T-helper 1 cell (primary cell): ENCODE data around the gene PPP1CC.
"Not testable (repeated sequence)": the region's sequence is repeated elsewhere in the genome, so short reads cannot be mapped to it uniquely, and the experiment has no call there.

ENCODE experiments used
- DNase-seq, 5 donors: peaks; one replicate each; pipeline ENCODE4 v3.0.0-alpha.2; 2012 to 2020
- total RNA-seq, 4 donors: gene quantifications; one replicate each; lab custom pipeline; 2026; lab: John Stamatoyannopoulos, UW

The PPP1CC gene
- 139 to 242 (median 196) reads per million in 4 donors for total RNA-seq

DNA sequence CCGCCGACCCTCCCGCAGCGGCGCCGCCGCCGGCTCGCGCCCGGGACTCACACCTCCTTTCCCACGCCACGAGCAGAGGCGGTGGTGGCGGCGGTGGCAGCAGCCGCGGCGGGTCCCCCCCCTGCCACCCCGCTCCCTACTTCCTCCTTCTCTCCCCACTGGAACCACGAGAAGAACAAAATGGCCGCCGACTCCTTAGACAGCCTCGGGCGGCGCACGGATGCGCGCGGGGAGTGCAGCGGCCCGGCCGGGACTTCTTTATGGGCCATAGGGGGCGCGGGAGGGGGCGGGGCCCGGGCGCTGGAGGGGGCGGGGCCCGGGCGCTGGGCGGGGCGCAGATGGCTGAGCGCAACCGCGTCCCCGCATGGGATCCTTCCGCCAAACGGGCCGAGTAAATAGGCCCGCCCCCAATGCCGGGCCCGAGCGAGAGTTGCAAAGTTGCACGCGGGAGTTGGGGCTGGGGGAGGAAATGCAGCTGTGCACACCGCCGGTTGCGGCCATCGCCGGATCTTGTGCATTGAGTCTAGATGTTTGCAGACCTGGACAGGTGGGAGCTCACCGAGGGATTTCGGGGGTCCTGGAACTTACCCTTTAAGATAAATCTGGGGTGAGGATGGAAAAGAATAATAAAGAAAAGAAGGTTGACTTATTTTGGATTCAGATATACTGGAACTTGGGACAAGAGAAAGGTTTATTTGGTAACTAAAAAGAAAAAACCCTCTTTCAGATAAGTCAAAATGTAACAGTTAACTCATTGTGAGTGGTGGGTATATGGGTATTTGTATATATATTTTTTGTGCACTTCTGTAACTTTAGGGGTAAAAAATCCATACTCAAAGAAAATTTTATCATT is at the start of gene PPP1CC:
TSS of gene PPP1CC (minus strand) at position 174 of the 853 bp plus-strand sequence. CDS start 184 bp downstream, outside the sequence.
- DNase-seq = peak; percentile 88 to 93 (median 90)

DNA sequence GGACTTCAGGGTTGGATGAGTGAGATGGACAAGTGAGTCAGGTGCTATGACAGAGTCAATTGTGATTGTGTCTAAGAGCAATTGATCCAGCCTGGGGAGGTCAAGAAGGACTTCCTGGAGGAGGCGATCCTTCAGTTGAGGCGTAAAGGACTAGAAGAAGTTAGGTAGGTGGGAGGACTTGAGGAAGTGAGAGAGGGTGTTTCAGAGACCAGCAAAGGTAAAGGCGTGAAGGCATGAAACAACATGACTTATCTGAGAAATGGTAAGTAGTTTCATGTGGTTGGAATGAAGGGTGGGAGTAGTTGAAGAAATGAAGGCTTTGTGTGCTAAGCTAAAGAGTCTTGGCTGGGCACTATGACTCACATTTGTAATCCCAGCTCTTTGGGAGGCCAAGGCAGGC is 48.9 kb upstream of the PPP1CC start:
- no peak for DNase-seq

DNA sequence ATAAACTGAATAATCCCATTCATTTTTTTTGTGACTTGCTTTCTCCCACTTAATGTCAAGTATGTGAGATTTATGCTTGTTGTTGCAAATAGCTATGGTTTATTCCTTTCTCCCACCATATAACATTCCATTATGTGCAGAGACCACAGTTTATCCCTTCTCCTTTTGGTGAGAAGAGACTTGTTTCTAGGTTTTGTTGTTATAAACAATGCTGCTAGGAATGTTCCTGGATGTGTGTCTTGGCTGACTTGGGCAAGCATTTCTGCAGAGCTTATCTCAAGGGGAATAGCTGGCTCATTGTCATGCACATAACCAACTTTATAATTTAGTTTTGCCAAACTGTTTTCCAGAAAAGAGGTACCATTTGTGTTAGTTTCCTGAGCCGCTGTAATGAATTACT is 47.6 kb upstream of the PPP1CC start:
- no peak for DNase-seq

DNA sequence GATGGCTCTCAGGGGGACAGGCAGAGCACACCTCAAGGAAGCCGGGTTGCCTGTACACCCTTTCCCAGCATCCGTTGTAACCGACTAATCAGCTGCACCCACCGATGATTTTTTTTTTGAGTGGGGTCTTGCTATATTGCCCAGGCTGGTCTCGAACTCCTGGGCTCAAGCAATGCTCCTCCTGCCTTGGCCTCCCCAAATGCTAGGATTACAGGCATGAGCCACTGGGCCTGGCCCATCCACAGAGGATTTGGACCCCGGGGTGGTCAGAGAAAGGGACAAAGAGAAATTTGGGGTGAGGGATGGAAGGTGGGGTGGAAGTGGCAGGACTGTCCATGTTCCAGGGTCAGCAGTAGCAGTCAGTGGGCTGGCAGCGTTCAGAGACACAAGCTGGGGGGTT is 43.3 kb upstream of the PPP1CC start:
- DNase-seq = no peak

DNA sequence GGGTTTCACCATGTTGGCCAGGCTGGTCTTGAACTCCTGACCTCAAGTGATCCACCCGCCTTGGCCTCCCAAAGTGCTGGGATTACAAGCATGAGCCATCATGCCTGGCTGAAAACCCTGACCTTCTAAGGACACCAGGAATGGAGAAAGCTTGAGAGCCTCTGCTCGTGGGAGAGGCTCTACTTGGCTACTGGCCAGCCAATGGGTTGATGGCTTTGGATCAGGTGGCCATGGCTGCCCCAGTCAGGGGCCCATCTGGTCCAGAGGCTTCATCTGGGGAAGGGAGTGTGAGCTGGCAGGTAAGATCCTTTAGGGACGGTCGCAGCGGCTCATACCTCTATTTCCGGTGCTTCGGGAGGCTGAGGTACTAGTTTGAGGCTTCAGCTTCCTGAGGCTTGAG is 42.5 kb upstream of the PPP1CC start:
- no peak for DNase-seq

DNA sequence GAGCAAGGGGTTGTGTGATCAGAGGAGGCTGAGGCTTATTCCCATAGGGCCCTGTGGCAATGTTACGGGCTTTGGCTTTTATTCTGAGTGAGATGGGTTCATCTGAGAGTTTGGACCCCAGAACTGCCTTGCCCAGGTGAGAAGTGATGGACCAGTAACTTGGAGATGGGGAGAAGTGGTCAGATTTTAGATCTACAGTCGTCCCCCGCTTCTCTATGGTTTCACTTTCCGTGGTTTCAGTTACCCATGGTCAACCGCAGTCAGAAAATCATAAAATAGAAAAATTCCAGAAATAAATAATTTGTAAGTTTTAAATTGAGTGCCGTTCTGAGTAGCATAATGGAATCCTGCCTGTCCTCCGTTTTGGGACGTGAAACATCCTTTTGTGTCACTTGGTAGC is 40.2 kb upstream of the PPP1CC start:
- DNase-seq = no peak

DNA sequence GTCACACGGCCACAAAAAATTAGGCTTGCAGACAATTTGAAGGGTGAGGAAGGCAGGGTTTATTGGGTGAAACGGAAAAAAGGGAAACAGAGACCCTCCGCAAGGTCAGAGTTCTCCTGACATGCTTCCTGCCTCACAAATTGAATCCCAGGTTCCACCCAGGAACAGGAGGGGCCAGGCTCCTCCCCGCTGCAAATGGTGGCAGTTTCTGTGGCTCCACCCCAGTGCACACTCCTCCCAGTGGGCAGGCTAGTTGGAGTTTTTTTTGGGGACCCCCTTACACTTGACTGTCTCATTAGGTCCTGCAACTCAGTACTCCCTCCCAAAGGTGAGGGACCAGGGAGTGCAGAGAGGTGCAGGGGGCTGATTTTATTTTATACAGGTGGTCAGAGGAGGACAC is 39.4 kb upstream of the PPP1CC start:
- no peak for DNase-seq

DNA sequence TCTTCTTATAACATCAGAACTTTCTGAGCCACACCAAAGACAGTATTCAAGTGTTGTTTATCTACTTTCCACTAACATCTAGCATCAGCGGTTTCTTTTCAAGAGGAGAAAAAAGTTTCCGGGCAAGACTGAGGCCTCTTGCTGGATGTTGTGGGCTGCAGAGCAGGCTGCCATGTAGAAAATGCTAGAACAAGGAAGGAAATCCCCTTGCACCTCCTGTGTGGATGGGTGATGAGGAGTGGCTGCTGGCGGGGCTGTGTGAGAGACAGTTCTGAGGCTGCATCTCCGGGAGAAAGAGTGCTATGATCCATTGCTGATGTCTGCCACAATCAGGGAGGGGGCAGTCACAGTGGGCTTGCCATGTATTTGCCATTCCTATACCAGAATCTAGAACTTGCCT is 37.8 kb upstream of the PPP1CC start:
- DNase-seq = peak; percentile 8 to 71 (median 19)

DNA sequence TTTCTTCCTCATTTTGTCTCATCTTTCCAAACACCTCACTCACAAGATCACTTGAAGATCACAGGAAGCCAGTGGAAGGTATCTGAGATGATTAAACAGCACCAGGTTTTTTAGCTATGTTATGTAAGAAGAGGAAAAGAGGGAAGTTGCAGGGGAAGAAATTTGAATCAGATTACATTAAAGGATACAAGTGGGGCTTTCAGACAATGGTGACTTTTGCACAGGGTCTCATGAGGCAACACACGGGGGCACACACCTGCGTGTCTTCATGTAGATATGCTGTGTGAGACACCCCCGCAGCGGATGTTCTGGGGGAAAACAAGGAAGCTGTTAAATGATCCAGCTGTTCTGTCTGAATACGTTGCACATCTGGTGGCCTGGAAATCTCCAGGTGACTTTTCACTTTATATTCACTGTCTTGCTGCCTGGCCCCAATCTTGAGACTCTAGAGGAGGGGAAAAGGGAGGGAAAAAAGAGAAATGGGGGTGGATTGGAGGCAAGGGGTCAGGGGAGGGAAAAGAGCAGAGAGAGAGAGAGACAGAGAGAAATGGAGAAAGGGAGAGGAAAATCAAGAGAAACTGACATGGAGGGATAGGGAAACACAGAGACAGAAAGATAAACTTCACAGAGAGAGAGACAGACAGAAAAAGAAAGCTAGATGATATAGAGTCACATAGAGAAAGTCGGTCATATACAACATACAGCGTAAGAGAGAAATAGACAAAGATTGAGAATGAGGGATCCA is 36.3 kb upstream of the PPP1CC start:
- DNase-seq = no peak

DNA sequence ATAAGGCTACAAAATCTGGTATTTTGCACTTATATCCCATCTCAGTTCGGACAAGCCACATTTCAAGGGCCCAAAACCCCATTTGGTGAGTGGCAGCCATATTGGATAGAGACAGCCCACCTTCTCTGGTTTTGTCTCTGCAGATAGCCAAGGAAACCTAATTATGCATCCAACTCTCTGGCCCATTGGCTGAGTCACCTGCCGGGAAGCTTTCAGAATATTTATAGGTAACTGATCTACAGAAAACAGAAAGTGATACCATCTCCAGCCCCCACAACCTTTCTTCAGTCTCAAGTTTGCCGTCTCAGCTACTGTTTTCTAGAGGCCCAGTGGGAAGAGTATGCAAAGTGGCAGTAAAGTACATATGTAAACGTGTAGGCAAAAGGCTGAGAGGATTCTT is 33.7 kb upstream of the PPP1CC start:
- peak in 1 of 5 donors; percentile 73 for DNase-seq

DNA sequence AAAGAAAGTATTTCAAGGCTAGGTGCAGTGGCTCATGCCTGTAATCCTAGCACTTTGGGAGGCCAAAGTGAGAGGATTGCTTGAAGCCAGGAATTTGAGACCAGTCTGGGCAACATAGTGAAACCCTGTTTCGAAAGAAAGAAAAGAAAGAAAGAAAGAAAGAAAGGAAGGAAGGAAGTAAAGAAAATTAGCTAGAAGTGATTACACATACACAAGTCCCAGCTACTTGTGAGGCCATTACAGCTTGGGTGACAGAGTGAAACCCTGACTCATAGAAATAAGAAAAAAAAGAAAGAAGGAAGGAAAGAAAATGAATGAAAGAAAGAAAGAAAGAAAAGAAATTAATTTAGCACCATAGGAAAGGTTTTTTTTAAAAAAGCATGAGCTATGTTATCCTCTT is 33.3 kb upstream of the PPP1CC start:
- DNase-seq = peak in 1 of 5 donors; percentile 50

DNA sequence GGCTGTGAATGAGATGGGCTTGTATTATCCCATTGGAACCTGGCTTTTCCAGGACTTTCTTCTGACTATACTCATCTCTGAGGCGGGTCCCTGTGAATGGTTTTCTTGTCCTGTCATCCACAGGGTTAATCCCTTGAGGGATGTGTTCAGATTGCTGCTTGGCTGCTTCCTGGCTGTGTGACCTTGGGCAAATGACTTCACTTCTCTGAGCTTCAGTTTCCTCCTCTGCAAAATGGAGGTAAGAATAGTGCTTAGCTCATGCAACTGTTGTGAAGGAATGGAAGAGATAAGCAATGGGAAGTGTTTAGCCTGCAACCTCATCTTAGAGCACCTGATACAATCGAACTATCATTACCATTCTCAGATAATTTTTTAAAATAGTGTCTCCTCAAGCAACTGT is 32.1 kb upstream of the PPP1CC start:
- DNase-seq = no peak

DNA sequence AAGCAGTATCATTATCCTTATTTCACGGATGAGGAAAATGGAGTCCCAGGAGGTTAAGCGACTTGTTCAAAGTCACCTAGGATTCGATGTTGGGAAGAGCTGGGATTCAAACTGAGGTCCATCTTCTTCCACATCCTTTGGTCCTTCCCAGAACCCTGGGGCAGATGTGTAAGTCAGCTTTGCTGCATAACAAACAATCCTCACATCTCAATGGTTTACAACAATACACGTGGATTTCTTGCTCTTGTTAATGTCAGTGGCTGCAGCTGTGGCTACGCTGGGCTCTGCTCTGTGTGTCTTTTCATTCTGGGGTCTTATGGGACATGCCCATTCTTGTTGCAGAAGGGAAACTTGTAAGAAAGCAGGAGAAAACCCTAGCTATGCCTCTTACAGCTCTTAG is 26.3 kb upstream of the PPP1CC start:
- no peak for DNase-seq

DNA sequence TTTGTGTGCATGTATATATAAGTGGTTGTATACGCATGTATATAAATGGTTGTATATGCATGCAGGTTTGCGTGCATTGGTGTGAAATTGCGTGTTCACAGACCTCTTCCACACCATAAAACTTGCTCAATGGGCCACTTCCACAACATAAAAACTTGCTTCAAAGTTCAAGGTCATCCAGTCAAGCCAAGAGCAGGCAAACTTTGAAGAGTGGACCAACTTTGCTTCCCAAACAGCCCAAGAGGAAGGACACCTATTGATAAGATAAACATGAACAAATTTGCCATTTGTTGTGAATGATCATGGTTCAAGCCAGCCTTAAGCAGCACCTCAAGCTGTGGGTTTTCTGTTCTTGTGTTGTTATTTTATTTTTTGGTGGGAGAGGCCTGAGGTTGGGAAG is 25.2 kb upstream of the PPP1CC start:
- no peak for DNase-seq

DNA sequence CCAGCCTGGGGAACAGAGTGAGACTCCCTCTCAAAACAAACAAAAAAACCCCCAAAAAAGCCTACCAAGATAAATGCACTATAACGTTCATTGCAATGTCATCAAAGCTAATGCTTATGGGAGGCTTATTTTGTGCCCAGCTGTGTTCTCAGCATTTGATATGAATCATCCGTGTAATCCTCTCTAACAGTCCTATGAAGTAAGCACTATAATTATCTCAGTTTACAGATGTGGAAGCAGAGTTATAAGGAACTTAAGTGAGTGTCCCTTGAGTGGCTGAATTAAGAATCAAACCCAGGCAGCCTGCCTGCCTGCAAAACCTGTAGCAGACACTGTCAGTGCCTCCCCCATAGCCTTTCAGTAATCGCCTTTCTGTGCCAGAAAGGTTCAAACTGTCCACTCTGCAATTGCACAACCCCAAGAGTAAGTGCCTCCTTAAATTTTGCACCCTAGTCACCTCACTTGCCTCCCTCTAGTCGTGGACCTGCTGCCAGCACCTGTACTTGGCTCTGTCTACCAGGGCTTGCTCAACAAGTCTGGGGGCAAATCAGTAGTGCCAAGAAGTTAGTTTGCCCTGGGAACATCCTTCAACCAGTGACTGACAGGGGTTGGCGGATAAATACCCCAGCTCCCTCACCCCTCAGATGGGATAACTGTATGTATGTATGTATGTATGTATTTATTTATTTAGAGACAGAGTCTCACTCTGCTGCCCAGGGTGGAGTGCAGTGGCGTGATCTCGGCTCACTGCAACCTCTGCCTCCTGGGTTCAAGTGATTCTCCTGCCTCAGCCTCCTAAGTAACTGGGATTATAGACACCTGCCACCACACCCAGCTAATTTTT is 23.8 kb upstream of the PPP1CC start:
- no peak for DNase-seq

DNA sequence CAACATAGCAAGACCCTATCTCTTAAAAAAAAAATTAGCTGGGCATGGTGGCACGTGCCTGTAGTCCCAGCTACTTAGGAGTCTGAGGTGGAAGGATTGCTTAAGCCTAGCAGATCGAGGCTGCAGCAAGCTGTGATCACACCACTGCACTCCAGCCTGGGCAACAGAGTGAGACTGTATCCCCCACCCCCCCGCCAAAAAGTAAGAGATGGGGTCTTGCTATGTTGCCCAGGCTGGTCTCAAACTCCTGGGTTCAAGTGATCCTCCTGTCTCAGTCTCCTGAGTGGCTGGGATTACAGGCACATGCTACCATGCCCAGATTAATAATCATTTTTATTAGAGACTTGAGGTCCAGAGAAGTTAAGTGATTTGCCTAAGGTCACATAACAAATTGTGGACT is 22.9 kb upstream of the PPP1CC start:
- DNase-seq = not testable (repeated sequence)

DNA sequence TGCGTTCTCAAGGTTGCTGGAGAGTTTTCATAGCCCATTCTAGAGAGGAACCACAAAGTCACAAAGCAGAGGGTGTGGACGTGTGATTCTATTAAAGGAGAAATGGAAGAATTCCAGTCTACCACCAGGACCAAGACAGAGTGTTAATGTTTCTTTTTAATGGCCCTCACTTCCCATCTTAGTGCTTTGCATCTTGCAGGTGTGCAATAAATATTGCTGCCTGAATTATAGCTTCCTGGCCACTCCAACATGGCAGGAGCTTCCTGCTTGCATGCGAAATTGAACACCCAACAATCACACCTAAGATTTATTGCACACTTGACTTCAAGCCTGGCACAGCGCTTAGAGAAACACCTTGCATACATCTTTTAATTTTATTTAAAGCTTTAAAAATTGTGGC is 22.4 kb upstream of the PPP1CC start:
- DNase-seq = no peak

DNA sequence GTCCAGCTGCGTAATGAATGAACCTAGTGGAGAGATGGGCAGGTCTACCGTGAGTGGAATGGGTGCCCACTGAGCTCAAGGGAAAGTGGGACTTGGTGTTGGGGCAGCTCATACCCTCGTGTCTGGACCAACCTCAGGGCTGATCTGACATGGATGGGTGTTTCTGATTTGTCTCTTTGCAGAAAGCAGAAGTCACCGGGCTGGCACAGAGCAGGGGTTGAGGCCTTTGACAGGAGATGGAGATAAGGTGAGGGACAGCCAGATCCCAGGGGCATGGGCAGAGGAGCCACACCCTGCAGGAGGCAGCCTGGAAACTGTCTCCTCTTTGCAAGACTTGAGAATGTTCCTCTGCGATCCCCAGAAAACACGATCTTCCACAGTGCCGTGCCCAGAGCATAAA is 20.9 kb upstream of the PPP1CC start:
- DNase-seq = no peak

DNA sequence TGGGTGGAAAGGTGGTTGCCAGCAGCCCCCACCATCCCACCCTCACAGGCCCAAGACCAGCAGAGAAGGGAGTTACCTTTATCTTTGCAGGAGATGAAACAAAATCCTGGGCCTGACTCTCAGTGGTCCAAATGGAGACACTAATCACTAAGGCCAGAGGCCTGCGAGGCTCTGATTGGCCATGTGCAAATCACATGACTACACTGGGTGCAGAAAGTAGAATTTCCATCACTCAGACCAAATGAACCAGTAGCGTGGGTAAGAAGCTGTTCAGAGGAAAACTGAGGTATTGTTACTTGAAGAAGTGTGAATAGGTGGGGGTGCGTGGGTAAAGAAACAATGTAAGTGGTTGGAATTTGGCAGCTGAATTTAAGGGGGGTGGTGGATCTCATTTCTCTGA is 20.2 kb upstream of the PPP1CC start:
- no peak for DNase-seq

DNA sequence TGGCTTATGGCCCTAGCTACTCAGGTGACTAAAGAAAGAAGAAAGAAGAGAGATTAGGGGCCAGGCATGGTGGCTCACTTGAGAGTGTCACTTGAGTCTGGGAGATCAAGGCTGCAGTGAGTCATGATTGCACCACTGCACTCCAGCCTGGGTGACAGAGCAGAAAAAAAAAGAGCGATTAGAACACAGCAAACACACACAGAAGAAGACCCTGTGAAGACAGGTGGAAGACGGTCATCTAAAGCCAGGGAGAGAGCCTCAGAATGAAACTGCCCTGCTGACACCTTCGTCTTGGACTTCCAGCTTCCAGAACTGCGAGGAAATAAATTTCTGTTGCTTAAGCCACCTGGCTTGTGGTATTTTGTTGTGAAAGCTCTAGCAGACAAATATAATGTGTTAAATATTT is 17.5 kb upstream of the PPP1CC start:
- DNase-seq = no peak

DNA sequence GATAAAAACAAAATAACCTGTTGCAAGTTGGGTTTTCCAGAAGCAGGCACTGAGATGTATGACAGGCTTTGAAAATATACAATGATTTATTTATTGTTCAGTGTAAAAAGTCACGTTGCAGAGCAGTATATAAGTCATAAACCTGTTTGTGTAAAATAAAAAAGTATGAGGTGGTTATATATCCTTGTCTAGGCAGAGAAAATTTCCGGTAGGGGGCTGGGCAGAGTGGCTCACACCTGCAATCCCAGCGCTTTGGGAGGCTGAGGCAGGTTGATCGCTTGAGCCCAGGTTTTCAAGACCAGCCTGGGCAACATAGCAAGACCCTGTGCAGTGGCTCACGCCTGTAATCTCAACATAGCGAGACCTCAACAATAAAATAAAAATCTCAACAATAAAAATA is 16.2 kb upstream of the PPP1CC start:
- no peak for DNase-seq

DNA sequence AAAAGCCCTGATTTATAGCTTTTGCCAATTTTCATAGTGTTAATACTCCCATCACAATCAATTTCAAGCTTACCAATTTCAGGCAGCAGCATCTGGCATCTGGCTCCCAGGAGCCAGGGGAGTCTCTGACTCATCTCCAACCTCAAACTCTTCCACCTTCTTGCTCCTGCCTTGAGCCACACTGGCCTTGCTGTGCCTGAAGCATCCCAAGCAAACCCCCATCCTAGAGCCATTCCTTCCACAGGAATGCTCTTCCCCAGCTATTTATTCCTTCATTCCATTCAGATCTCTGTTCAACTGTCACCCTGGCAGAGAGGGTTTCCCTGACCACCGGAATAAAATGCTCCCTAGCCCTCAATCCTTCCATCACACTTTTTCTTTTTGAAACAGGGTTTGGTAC is 13.9 kb upstream of the PPP1CC start:
- no peak for DNase-seq

DNA sequence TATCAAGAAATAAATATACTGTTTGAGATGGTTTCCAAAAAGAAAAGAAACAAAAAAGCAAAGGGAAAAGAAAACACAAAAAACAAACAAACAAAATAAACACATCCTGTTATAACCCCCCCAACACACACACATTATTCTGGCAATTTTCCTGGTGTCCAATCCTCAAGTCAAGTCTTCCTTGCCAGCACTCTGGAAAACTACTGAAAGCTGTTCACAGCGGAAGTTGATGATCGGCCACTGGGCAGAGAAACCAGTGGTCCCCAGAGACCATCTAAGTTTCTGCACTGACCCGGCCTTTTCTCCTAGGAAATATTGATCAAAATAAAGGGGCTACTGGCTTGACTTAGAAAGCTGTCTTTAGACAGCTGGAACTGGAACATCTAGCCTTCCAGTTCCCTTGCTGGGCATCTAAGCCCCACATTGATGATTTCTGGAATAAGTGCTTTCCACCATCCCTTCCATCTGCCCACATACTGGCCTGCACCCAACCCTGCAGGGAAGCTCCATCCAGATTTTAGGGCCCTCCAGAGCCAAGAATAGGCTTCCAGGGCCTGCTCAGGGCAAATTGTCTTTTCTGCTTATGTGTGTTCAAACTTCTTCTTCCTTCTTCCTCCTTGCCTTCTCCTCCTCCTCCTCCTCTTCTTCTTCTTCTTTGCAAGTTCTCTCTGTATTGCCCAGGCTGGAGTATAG is 11.6 kb upstream of the PPP1CC start:
- no peak for DNase-seq
